Ishikawa (cell line): ENCODE measurements around the gene NTMT1.

Experiments
- CEBPB ChIP-seq: IDR thresholded peaks from 2 replicates; pipeline ENCODE4 v1.6.1; 2012
- CREB1 ChIP-seq: IDR thresholded peaks from 2 replicates; pipeline ENCODE4 v1.6.1; 2012; ENCODE audit warnings: low read depth
- EGR1 ChIP-seq: IDR thresholded peaks from 2 replicates; pipeline ENCODE4 v1.6.1; 2012
- EP300 ChIP-seq: IDR thresholded peaks from 2 replicates; pipeline ENCODE4 v1.6.1; 2012; ENCODE audit warnings: borderline replicate concordance
- FOXM1 ChIP-seq: IDR thresholded peaks from 2 replicates; pipeline ENCODE4 v1.6.1; 2012; ENCODE audit warnings: low read depth, borderline replicate concordance
- MAX ChIP-seq: IDR thresholded peaks from 2 replicates; pipeline ENCODE4 v1.6.1; 2012
- NFIC ChIP-seq: IDR thresholded peaks from 2 replicates; pipeline ENCODE4 v1.6.1; 2012
- RAD21 ChIP-seq: IDR thresholded peaks from 2 replicates; pipeline ENCODE4 v1.6.1; 2012; ENCODE audit warnings: low read depth
- REST ChIP-seq: IDR thresholded peaks from 2 replicates; pipeline ENCODE4 v1.6.1; 2012; ENCODE audit warnings: low read depth, mild to moderate bottlenecking
- TAF1 ChIP-seq: IDR thresholded peaks from 2 replicates; pipeline ENCODE4 v1.6.1; 2012; ENCODE audit warnings: low read depth, mild to moderate bottlenecking
- TCF12 ChIP-seq: IDR thresholded peaks from 2 replicates; pipeline ENCODE4 v1.6.1; 2012; ENCODE audit warnings: low read depth
- TEAD4 ChIP-seq: IDR thresholded peaks from 2 replicates; pipeline ENCODE4 v1.6.1; 2012
- USF1 ChIP-seq: IDR thresholded peaks from 2 replicates; pipeline ENCODE4 v1.6.1; 2012
- YY1 ChIP-seq: IDR thresholded peaks from 2 replicates; pipeline ENCODE4 v1.6.1; 2012; ENCODE audit warnings: low read depth
- ZBTB7A ChIP-seq: IDR thresholded peaks from 2 replicates; pipeline ENCODE4 v1.6.1; 2012; ENCODE audit warnings: low read depth

The NTMT1 gene

GRCh38 chr9:129602598-129603415 lies 23.2 kb upstream of the NTMT1 start:
- TF ChIP-seq TEAD4 (no peak), NFIC (peak; percentile 29; the same call in 1 of the 2 replicates)

- TF ChIP-seq USF1 (no peak), EP300 (no peak), YY1 (no peak), FOXM1 (no peak), TEAD4 (no peak), CEBPB (no peak), TAF1 (no peak), REST (no peak), MAX (no peak)
These were observed 21.8 kb upstream of the NTMT1 start for GRCh38 chr9:129604056-129604765.

GRCh38 chr9:129604766-129605163 lies 21.2 kb upstream of the NTMT1 start:
- no peak for TF ChIP-seq USF1
- 0 out of 2 replicates have a peak, but pooled peaks have one; percentile 11 for TF ChIP-seq CEBPB

- no peak for TF ChIP-seq EGR1
- no peak for TF ChIP-seq TEAD4
- TF ChIP-seq RAD21, result no peak
- TF ChIP-seq EP300, result no peak
- TF ChIP-seq MAX, result no peak
- no peak for TF ChIP-seq NFIC
- TF ChIP-seq TAF1, result no peak
- no peak for TF ChIP-seq TCF12
- no peak for TF ChIP-seq CREB1
- TF ChIP-seq FOXM1, result no peak
- no peak for TF ChIP-seq ZBTB7A
- no peak for TF ChIP-seq REST
- no peak for TF ChIP-seq YY1
- no peak for TF ChIP-seq USF1
- TF ChIP-seq CEBPB, result no peak
These were observed 19.6 kb upstream of the NTMT1 start for GRCh38 chr9:129606161-129607026.

GRCh38 chr9:129607027-129607387 lies 19.0 kb upstream of the NTMT1 start:
- no peak for TF ChIP-seq TEAD4
- TF ChIP-seq RAD21, result no peak
- no peak for TF ChIP-seq CREB1
- TF ChIP-seq YY1, result no peak
